Measurements from ENCODE around the gene ZFP36L1.

DNA sequence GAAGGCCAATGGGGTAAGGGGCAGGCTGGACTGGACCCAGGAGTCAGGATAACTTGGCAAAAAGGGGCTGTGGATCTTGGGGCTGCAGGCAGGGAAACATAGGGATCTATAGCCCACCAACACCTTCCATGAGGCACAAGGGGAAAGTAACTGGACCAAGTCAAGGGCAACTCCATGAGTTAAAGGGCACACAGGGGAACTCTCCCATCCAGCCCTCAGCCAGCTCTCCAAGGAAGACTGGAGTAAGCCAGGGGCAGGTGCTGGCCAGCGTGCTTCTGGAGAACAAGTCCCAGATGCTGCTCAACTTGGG lies 31.3 kb upstream of the ZFP36L1 start:
- no peak for TF ChIP-seq CBX2 (IDR thresholded peaks at IDR 0.05; ENCODE audit: insufficient read depth, low read length, poor library complexity, severe bottlenecking)
- TF ChIP-seq, protein P1, sequence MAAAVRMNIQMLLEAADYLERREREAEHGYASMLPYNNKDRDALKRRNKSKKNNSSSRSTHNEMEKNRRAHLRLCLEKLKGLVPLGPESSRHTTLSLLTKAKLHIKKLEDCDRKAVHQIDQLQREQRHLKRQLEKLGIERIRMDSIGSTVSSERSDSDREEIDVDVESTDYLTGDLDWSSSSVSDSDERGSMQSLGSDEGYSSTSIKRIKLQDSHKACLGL (CRISPR knock-in tag; IDR thresholded peaks at IDR 0.05; ENCODE audit: borderline replicate concordance, poor library complexity, severe bottlenecking): no peak
